B cell (primary cell): ENCODE measurements around the gene ZNF609. TPM values are rescaled to one million over a fixed set of nuclear protein-coding genes. Genes with fewer than 3 reads are reported as not detected.

Experiments used
- ATAC-seq: fragments of 200-7000 bp; cut with Tn5 transposase; one replicate; pipeline ENCODE4 v1.10.0; 2021; ENCODE audit warnings: low read depth, mild to moderate bottlenecking, moderate number of reproducible peaks, moderate library complexity
- CTCF ChIA-PET: fragments of 350-600 bp; sonication (Branson Sonifier 250); formaldehyde crosslinking; loops from one replicate; lab custom pipeline; 2021; ENCODE audit warnings: antibody characterized with exemption, inconsistent platforms; lab: Charles Lee
- POLR2A ChIA-PET: fragments of 350-600 bp; sonication (Branson Sonifier 250); formaldehyde crosslinking; loops from one replicate; lab custom pipeline; 2021; ENCODE audit warnings: antibody characterized with exemption; lab: Charles Lee
- DNase-seq: peaks from one replicate; pipeline ENCODE4 v3.0.0; 2013
- H2AFZ ChIP-seq: 2 replicates; pipeline ENCODE4 v1.6.1; 2012; ENCODE audit warnings: mild to moderate bottlenecking, low read depth, low read length; ENCODE audit not compliant: insufficient read depth, poor library complexity, severe bottlenecking
- H3K27ac ChIP-seq, 2 donors: 1 replicate in 1 of 2; 2 replicates in 1 of 2; pipeline ENCODE4 v1.5.1; 2012 to 2013; ENCODE audit warnings: low read length in 2 of 2, mild to moderate bottlenecking in 2 of 2, moderate library complexity in 1 of 2
- H3K27me3 ChIP-seq, 4 experiments: fragments of 200-600 bp in 1 of 4; sonication (generic) in 1 of 4; replicated peaks in 1 of 4; 1 replicate in 2 of 4; 2 replicates in 2 of 4; pipeline versions ENCODE4 v1.6.1 to v1.7.0; 2013 to 2016; ENCODE audit warnings: low read length in 3 of 4, mild to moderate bottlenecking in 2 of 4, mixed read lengths in 1 of 4, moderate library complexity in 1 of 4; ENCODE audit not compliant: insufficient read depth in 4 of 4, control insufficient read depth in 3 of 4; ENCODE audit errors: control extremely low read depth in 1 of 4
- H3K36me3 ChIP-seq, 2 experiments: replicated peaks in 1 of 2; 1 replicate in 1 of 2; 2 replicates in 1 of 2; pipeline versions ENCODE4 v1.6.1 to v1.7.1; 2013; ENCODE audit warnings: low read length in 1 of 2; ENCODE audit not compliant: insufficient read depth in 2 of 2, control insufficient read depth in 1 of 2; ENCODE audit errors: control extremely low read depth in 1 of 2, extremely low read depth in 1 of 2
- H3K4me1 ChIP-seq, 2 donors: fragments of 200-600 bp in 1 of 2; sonication (generic) in 1 of 2; 1 replicate in 1 of 2; 2 replicates in 1 of 2; pipeline versions ENCODE4 v1.5.1 to v1.6.1; 2013 to 2017; ENCODE audit warnings: low read length in 2 of 2; ENCODE audit not compliant: control insufficient read depth in 2 of 2, insufficient read depth in 2 of 2
- H3K4me2 ChIP-seq: replicated peaks from 2 replicates; pipeline ENCODE3; 2012; ENCODE audit warnings: mild to moderate bottlenecking, low read depth, low read length; ENCODE audit not compliant: poor library complexity, severe bottlenecking
- H3K4me3 ChIP-seq, 5 experiments: fragments of 200-600 bp in 1 of 5; sonication (generic) in 1 of 5; 1 replicate in 3 of 5; 2 replicates in 2 of 5; pipeline versions ENCODE4 v1.5.1 to v1.7.0; 2011 to 2016; ENCODE audit warnings: low read length in 4 of 5, mild to moderate bottlenecking in 4 of 5, low read depth in 2 of 5, control low read depth in 1 of 5, moderate library complexity in 1 of 5; ENCODE audit not compliant: insufficient read depth in 1 of 5; ENCODE audit errors: control extremely low read depth in 1 of 5, extremely low read depth in 1 of 5
- H3K79me2 ChIP-seq: fragments of 200-600 bp; sonication (generic); one replicate; pipeline ENCODE4 v1.6.0; 2016; ENCODE audit warnings: low read length; ENCODE audit not compliant: control insufficient read depth, insufficient read depth
- H3K9ac ChIP-seq: fragments of 200-600 bp; sonication (generic); 2 replicates; pipeline ENCODE4 v1.6.1; 2017; ENCODE audit warnings: mild to moderate bottlenecking, low read length, moderate library complexity
- H3K9me3 ChIP-seq, 3 donors: one replicate each; pipeline versions ENCODE4 v1.6.1 to v1.7.1; 2013; ENCODE audit warnings: low read length in 2 of 3; ENCODE audit not compliant: control insufficient read depth in 2 of 3, insufficient read depth in 1 of 3; ENCODE audit errors: control extremely low read depth in 1 of 3
- H4K20me1 ChIP-seq: 2 replicates; pipeline ENCODE4 v1.6.0; 2012; ENCODE audit warnings: mild to moderate bottlenecking, low read length; ENCODE audit not compliant: insufficient read depth, control insufficient read depth, poor library complexity, severe bottlenecking
- H3K27ac Mint-ChIP-seq: one replicate; pipeline ENCODE4 v1.8.0; 2021; ENCODE audit warnings: mixed read lengths
- H3K27me3 Mint-ChIP-seq: one replicate; pipeline ENCODE4 v1.8.0; 2021; ENCODE audit warnings: mixed read lengths
- H3K4me1 Mint-ChIP-seq: one replicate; pipeline ENCODE4 v1.8.0; 2021; ENCODE audit warnings: mixed read lengths
- H3K4me3 Mint-ChIP-seq: one replicate; pipeline ENCODE4 v1.8.0; 2021; ENCODE audit warnings: mixed read lengths
- H3K9me3 Mint-ChIP-seq: one replicate; pipeline ENCODE4 v1.8.0; 2022; ENCODE audit warnings: mixed read lengths; ENCODE audit not compliant: insufficient read depth
- EZH2 ChIP-seq: IDR thresholded peaks from 2 replicates; pipeline ENCODE4 v1.6.1; 2012; ENCODE audit warnings: borderline replicate concordance, low read depth, mild to moderate bottlenecking, moderate library complexity, low read length; ENCODE audit not compliant: insufficient read depth, poor library complexity, severe bottlenecking
- WGBS: methylation state at CpG from one replicate; pipeline ENCODE4 v1.1.5; 2013; ENCODE audit warnings: missing lambda C conversion rate; ENCODE audit not compliant: insufficient coverage; 5-methylcytosine and 5-hydroxymethylcytosine counted together
- intact Hi-C: fragments of 100-400 bp; cut with micrococcal nuclease; formaldehyde crosslinking; loops from one replicate; pipeline ENCODE4 v1.10.0; 2022
- polyA plus RNA-seq: library from polyadenylated mRNA; depleted of rRNA; stranded (reverse); fragments of >200 nt; gene quantifications from 2 replicates; pipeline ENCODE4 v1.2.3, GENCODE V29; 2012
- total RNA-seq, 2 donors: library from RNA; stranded (reverse); fragments of 120-200 nt in 1 of 2; gene quantifications; 1 replicate in 1 of 2; 2 replicates in 1 of 2; pipeline versions ENCODE4 v1.2.3 to v1.2.4, GENCODE V29; 2013 to 2022
- TF ChIP-seq, protein P1 (sequence below): fragments of 200-600 bp; IDR thresholded peaks from one replicate; pipeline ENCODE4 v1.8.0; 2022; ENCODE audit warnings: antibody characterized with exemption, mild to moderate bottlenecking

ZNF609 gene
- total and polyA plus RNA-seq, 2 donors (not counting 1 experiment from before 2014, with no cell fraction given): 5.8 to 32.9 TPM

DNA sequence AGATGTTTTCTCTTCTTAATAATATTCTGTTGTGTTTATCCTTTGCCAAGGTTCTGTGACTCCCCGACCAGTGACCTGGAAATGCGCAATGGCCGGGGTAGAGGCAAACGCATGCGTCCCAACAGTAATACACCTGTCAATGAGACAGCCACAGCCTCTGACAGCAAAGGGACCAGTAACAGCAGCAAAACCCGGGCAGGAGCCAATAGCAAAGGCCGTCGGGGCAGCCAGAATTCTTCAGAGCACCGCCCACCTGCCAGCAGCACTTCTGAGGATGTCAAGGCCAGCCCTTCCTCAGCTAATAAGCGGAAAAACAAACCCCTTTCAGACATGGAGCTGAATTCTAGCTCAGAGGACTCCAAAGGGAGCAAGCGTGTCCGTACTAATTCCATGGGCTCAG, 213.5 kb downstream of the ZNF609 start:
- no peaks in the 10 kb centered on the region for H3K4me1 ChIP-seq
- Mint-ChIP-seq H3K4me3 (no peak overlapping the region), H3K27ac (no peak overlapping the region), H3K9me3 (no peaks in the 10 kb centered on the region), H3K27me3 (no peaks in the 10 kb centered on the region), H3K4me1 (no peaks in the 10 kb centered on the region)
- no peak for TF ChIP-seq EZH2
- TF ChIP-seq, protein P1, sequence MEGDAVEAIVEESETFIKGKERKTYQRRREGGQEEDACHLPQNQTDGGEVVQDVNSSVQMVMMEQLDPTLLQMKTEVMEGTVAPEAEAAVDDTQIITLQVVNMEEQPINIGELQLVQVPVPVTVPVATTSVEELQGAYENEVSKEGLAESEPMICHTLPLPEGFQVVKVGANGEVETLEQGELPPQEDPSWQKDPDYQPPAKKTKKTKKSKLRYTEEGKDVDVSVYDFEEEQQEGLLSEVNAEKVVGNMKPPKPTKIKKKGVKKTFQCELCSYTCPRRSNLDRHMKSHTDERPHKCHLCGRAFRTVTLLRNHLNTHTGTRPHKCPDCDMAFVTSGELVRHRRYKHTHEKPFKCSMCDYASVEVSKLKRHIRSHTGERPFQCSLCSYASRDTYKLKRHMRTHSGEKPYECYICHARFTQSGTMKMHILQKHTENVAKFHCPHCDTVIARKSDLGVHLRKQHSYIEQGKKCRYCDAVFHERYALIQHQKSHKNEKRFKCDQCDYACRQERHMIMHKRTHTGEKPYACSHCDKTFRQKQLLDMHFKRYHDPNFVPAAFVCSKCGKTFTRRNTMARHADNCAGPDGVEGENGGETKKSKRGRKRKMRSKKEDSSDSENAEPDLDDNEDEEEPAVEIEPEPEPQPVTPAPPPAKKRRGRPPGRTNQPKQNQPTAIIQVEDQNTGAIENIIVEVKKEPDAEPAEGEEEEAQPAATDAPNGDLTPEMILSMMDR: no peak
- DNase-seq (no peak), ATAC-seq (no peak)
- WGBS: 98% methylated on average over 12 of the region's 12 CpGs
- H3K27me3 ChIP-seq: no peaks in the 10 kb centered on the region
- intact Hi-C loops: no loop called here
- no peaks in the 10 kb centered on the region for H3K79me2 ChIP-seq
- ChIA-PET POLR2A (interaction anchor here (0.6 kb wide), 1 partner anchor 163 kb away, joined by 5 read pairs; no protein-coding TSS in a partner anchor), CTCF (interaction anchor here (0.7 to 1.5 kb wide), 2 partner anchors 54 to 226 kb away, joined by 3 to 8 read pairs; no protein-coding TSS in a partner anchor)
- no peaks in the 10 kb centered on the region for H4K20me1 ChIP-seq
- no peak overlapping the region for H3K4me3 ChIP-seq
- no peak overlapping the region for H3K4me2 ChIP-seq
- H3K9me3 ChIP-seq: no peaks in the 10 kb centered on the region
- peaks cover 1 to 31% of the 10 kb centered on the region in 2 experiments for H3K36me3 ChIP-seq
- H2AFZ ChIP-seq: no peak overlapping the region
- H3K9ac ChIP-seq: no peak overlapping the region
- H3K27ac ChIP-seq: no peak overlapping the region

DNA sequence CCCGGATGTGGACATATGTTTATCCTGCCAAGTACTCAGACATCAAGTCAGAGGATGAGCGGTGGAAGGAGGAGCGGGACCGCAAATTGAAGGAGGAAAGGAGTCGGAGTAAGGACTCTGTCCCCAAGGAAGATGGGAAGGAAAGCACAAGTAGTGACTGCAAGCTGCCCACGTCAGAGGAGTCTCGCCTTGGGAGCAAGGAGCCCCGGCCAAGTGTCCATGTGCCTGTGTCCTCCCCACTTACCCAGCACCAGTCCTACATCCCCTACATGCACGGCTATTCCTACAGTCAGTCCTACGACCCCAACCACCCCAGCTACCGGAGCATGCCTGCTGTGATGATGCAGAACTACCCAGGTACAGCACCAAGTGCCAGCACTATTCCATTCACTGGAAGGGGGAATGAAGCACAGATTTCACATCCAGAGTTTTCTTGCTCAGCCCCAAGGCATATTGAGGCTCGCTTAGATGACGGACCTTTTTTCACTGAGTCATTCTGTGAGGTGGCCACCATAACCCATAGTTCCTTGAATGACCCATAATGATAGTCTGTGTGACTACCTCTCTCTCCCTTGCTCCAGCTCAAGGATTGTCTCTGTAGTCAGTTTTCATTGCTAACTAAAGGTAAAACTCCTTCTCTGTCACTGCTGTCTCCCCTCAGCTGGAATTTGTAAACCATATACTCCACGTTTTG, 217.9 kb downstream of the ZNF609 start:
- Histone ChIP-seq H3K4me1 (no peaks in the 10 kb centered on the region), H2AFZ (no peak overlapping the region), H3K27me3 (no peaks in the 10 kb centered on the region), H3K9ac (no peak overlapping the region), H3K9me3 (no peaks in the 10 kb centered on the region), H3K36me3 (peaks cover 4 to 70% of the 10 kb centered on the region in 2 experiments), H3K79me2 (no peaks in the 10 kb centered on the region), H3K27ac (no peak overlapping the region), H4K20me1 (no peaks in the 10 kb centered on the region), H3K4me3 (no peak overlapping the region), H3K4me2 (no peak overlapping the region)
- DNase-seq (no peak), ATAC-seq (no peak)
- Mint-ChIP-seq H3K27me3 (no peaks in the 10 kb centered on the region), H3K27ac (no peak overlapping the region), H3K9me3 (no peaks in the 10 kb centered on the region), H3K4me1 (no peaks in the 10 kb centered on the region), H3K4me3 (no peak overlapping the region)
- intact Hi-C loops: no loop called here
- CTCF ChIA-PET: interaction anchor here (1.3 to 25.3 kb wide), 2 partner anchors 9 to 54 kb away, joined by 4 to 549 read pairs; no protein-coding TSS in a partner anchor
- POLR2A ChIA-PET: no interaction called here
- WGBS: 96% methylated on average over 9 of the region's 14 CpGs
- no peak for TF ChIP-seq EZH2
- TF ChIP-seq, protein P1: no peak
